CD4-positive, CD25-positive, alpha-beta regulatory T cell (primary cell): ENCODE measurements around the gene MYO18B. TPM values are rescaled to one million over a fixed set of nuclear protein-coding genes. Genes with fewer than 3 reads are reported as not detected.

Experiments used
- ATAC-seq, 2 donors: fragments of 150-1000 bp; cut with Tn5 transposase; one replicate each; pipeline ENCODE4 v1.10.0; 2021; ENCODE audit warnings: low read depth in 2 of 2, moderate number of reproducible peaks in 2 of 2, moderate library complexity in 1 of 2
- DNase-seq, 3 donors: peaks; one replicate each; pipeline versions ENCODE4 v3.0.0 to v3.0.0-alpha.2; 2012 to 2022; ENCODE audit warnings: mixed read lengths in 1 of 3
- H3K27ac ChIP-seq: one replicate; pipeline ENCODE4 v1.7.0; 2013; ENCODE audit warnings: mild to moderate bottlenecking, low read length; ENCODE audit not compliant: insufficient read depth, poor library complexity, severe bottlenecking
- H3K27me3 ChIP-seq: one replicate; pipeline ENCODE4 v1.7.0; 2013; ENCODE audit warnings: low read length; ENCODE audit not compliant: control insufficient read depth, insufficient read depth
- H3K36me3 ChIP-seq: one replicate; pipeline ENCODE4 v1.7.0; 2013; ENCODE audit warnings: mild to moderate bottlenecking, low read length, moderate library complexity; ENCODE audit not compliant: control insufficient read depth, insufficient read depth
- H3K4me1 ChIP-seq: 2 replicates; pipeline ENCODE4 v1.7.0; 2013; ENCODE audit warnings: mild to moderate bottlenecking, low read length; ENCODE audit not compliant: insufficient read depth, control insufficient read depth, poor library complexity, severe bottlenecking
- H3K4me3 ChIP-seq: one replicate; pipeline ENCODE4 v1.7.0; 2013; ENCODE audit warnings: low read depth, mild to moderate bottlenecking, low read length, moderate library complexity
- H3K9me3 ChIP-seq, 2 experiments: 1 replicate in 1 of 2; 2 replicates in 1 of 2; pipeline ENCODE4 v1.7.0; 2013; ENCODE audit warnings: low read length in 2 of 2, mild to moderate bottlenecking in 1 of 2, moderate library complexity in 1 of 2; ENCODE audit not compliant: control insufficient read depth in 2 of 2
- H3K27ac Mint-ChIP-seq, 3 donors: one replicate each; pipeline ENCODE4 v1.8.0; 2020 to 2022; ENCODE audit warnings: mild to moderate bottlenecking in 3 of 3, mixed read lengths in 3 of 3, moderate library complexity in 2 of 3
- H3K27me3 Mint-ChIP-seq: one replicate; pipeline ENCODE4 v1.8.0; 2022; ENCODE audit warnings: mild to moderate bottlenecking, mixed read lengths
- H3K36me3 Mint-ChIP-seq: one replicate; pipeline ENCODE4 v1.8.0; 2020; ENCODE audit warnings: mixed read lengths
- H3K4me1 Mint-ChIP-seq, 4 donors: one replicate each; pipeline ENCODE4 v1.8.0; 2020 to 2022; ENCODE audit warnings: mixed read lengths in 4 of 4, mild to moderate bottlenecking in 1 of 4
- H3K4me3 Mint-ChIP-seq, 4 donors: one replicate each; pipeline ENCODE4 v1.8.0; 2020 to 2022; ENCODE audit warnings: mild to moderate bottlenecking in 4 of 4, mixed read lengths in 4 of 4, moderate library complexity in 3 of 4
- H3K9me3 Mint-ChIP-seq, 7 donors: one replicate each; pipeline ENCODE4 v1.8.0; 2020 to 2022; ENCODE audit warnings: mixed read lengths in 7 of 7, mild to moderate bottlenecking in 3 of 7, moderate library complexity in 2 of 7
- polyA plus RNA-seq, 4 donors: library from polyadenylated mRNA; unstranded; fragments of 300-500 nt; fragmentation: Illumina TruSeq; gene quantifications; one replicate each; pipeline ENCODE4 v1.2.3, GENCODE V29; 2021
- total RNA-seq: library from RNA; stranded (reverse); gene quantifications from one replicate; pipeline ENCODE4 v1.2.3, GENCODE V29; 2022

MYO18B gene, protein sequence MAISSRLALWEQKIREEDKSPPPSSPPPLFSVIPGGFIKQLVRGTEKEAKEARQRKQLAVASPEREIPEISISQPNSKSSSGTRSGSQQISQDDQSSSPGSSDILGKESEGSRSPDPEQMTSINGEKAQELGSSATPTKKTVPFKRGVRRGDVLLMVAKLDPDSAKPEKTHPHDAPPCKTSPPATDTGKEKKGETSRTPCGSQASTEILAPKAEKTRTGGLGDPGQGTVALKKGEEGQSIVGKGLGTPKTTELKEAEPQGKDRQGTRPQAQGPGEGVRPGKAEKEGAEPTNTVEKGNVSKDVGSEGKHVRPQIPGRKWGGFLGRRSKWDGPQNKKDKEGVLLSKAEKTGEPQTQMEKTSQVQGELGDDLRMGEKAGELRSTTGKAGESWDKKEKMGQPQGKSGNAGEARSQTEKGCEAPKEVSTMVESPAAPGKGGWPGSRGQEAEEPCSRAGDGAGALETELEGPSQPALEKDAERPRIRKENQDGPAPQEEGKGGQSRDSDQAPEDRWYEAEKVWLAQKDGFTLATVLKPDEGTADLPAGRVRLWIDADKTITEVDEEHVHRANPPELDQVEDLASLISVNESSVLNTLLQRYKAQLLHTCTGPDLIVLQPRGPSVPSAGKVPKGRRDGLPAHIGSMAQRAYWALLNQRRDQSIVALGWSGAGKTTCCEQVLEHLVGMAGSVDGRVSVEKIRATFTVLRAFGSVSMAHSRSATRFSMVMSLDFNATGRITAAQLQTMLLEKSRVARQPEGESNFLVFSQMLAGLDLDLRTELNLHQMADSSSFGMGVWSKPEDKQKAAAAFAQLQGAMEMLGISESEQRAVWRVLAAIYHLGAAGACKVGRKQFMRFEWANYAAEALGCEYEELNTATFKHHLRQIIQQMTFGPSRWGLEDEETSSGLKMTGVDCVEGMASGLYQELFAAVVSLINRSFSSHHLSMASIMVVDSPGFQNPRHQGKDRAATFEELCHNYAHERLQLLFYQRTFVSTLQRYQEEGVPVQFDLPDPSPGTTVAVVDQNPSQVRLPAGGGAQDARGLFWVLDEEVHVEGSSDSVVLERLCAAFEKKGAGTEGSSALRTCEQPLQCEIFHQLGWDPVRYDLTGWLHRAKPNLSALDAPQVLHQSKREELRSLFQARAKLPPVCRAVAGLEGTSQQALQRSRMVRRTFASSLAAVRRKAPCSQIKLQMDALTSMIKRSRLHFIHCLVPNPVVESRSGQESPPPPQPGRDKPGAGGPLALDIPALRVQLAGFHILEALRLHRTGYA (N-terminal part only)
- 0.35 TPM for total RNA-seq
- polyA plus RNA-seq, result under 1 TPM in 1 of 4 donors, not detected in 3; 0.27 TPM

DNA sequence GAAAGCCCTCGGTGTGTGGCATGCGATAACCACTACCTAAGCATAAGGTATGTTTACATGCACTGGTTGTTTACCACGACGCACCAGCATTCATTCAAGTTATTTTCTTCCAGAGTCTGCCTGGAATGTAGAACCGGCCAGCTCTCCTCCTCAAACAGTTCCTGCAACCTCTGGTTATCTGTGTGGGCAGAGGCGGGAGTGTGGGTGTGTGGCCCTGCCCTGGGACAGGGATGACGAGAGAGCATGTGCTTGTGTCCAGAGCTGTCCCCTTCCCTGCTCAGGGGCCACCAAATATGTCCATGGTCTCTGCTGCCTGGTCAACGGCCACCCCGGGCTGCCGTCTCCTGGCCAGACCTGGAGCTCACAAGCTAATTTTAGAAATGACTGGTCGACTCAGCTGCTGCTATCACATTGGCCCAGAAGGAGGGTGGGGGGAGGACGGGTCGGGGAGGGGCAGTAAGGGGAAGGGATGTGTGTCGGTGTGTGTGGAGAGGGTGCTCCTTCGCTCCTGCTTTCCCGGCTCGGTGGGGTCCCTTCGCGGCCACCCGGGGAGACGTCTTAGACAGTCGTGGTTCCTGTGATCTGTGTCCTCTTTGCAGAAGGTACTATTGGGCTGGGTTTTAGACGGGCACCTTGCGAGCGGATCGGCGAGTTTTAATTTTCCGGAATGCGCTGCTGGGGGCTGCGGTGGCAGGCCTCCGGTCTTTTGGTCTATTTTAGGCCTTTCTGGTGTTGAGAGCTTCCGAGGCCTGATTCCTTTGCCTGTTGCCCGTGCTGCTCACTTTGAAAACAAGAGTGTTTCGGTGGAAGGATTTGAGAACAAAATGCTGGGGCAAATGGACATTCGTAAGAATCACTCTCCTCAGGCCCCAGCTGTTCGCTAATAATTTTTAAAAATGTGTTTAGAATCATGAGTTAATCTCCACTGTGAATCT lies at the start of gene MYO18B:
TSS of gene MYO18B (plus strand) at position 497 of the 935 bp plus-strand sequence. CDS start 18,905 bp downstream, outside the sequence.
- Mint-ChIP-seq H3K9me3 (no peaks in the 10 kb centered on the region), H3K4me3 (no peak within 1 kb of the TSS)
- no peak for ATAC-seq

DNA sequence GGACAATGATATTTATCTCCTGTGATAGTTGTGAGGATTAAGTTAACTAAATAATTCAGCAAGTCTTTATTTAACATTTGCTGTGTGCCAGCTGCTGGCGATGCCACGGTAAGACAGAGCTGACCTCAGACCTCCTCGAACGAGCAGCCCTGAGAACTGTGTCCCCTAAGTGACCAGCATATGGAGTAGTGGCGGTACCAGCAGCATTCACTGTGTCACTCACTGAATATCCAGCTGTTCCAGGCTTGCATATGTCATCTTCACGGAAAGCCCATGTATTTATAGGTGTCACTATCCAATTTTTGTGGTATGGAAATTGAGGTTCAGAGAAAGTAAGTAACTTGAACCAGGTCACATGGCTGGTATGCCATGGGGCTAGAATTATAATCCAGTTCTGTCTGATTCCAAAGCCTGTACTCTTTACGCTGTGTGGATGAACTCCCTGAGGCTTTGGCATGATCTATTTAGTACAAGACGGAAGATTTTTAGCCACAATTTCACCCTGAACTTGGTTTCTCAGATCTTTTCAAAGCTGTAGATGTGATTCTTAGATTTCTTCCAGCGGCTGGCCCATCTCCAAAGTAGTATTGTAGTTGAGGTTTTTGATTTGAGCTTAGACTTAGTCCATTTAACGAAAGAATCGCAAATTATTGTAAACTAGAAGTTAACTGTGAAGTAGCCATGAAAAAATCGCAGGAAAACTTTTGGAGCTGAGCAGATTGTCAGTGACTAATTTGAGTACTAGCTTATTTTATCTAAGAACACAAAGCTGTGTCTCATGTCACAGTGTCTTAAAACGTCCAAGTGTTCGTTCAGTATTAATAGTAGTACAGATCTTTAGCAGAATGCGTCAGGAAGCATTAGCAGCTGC lies 49.4 kb upstream of the MYO18B start:
- peak overlapping the region in 1 of 3 donors; percentile 67 for H3K27ac Mint-ChIP-seq
- no peak overlapping the region for H3K4me3 Mint-ChIP-seq
- H3K27me3 Mint-ChIP-seq, result no peaks in the 10 kb centered on the region
- ATAC-seq (no peak), DNase-seq (no peak)
- H3K9me3 ChIP-seq, result no peaks in the 10 kb centered on the region
- no peak overlapping the region for H3K27ac ChIP-seq
- peaks cover 2% of the 10 kb centered on the region for H3K36me3 ChIP-seq
- peaks cover 26% of the 10 kb centered on the region for H3K36me3 Mint-ChIP-seq
- H3K9me3 Mint-ChIP-seq, result no peaks in the 10 kb centered on the region
- no peaks in the 10 kb centered on the region for H3K4me1 Mint-ChIP-seq
- H3K4me3 ChIP-seq, result no peak overlapping the region
- no peaks in the 10 kb centered on the region for H3K4me1 ChIP-seq
- no peaks in the 10 kb centered on the region for H3K27me3 ChIP-seq

More for the DNA sequence above, at the start of gene MYO18B:
- Histone ChIP-seq H3K4me3 (no peak within 1 kb of the TSS), H3K27ac (no peak within 1 kb of the TSS), H3K27me3 (no peaks in the 10 kb centered on the region), H3K9me3 (no peaks in the 10 kb centered on the region), H3K36me3 (no peaks in the 10 kb centered on the region), H3K4me1 (no peaks in the 10 kb centered on the region)
- H3K4me1 Mint-ChIP-seq, result peaks cover 0 to 7% (median 5%) of the 10 kb centered on the region in 4 donors
- no peaks in the 10 kb centered on the region for H3K27me3 Mint-ChIP-seq
- no peak within 1 kb of the TSS for H3K27ac Mint-ChIP-seq
- DNase-seq, result no peak
- no peaks in the 10 kb centered on the region for H3K36me3 Mint-ChIP-seq

DNA sequence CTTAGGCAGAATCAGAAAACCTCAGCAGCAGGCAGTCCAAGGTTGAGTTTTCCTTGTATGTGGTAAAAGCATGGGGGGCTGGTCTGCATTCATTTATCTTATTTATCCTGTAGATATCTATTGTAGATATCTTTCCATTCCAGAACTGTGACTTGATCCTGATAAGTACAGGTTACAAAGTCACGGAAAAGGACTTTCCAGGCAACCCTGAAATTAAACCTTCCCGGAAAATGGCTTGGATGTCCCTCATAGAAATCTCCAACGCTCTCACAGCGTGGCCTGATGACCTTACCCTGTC lies 48.8 kb upstream of the MYO18B start:
- no peaks in the 10 kb centered on the region for H3K27me3 Mint-ChIP-seq
- no peak overlapping the region for H3K4me3 Mint-ChIP-seq
- H3K4me1 ChIP-seq, result no peaks in the 10 kb centered on the region
- no peak overlapping the region for H3K27ac Mint-ChIP-seq
- DNase-seq (no peak), ATAC-seq (no peak)
- no peak overlapping the region for H3K27ac ChIP-seq
- peaks cover 26% of the 10 kb centered on the region for H3K36me3 Mint-ChIP-seq
- H3K4me3 ChIP-seq, result no peak overlapping the region
- H3K9me3 Mint-ChIP-seq, result no peaks in the 10 kb centered on the region
- no peaks in the 10 kb centered on the region for H3K4me1 Mint-ChIP-seq
- H3K9me3 ChIP-seq, result no peaks in the 10 kb centered on the region
- H3K36me3 ChIP-seq, result peaks cover 2% of the 10 kb centered on the region
- H3K27me3 ChIP-seq, result no peaks in the 10 kb centered on the region

DNA sequence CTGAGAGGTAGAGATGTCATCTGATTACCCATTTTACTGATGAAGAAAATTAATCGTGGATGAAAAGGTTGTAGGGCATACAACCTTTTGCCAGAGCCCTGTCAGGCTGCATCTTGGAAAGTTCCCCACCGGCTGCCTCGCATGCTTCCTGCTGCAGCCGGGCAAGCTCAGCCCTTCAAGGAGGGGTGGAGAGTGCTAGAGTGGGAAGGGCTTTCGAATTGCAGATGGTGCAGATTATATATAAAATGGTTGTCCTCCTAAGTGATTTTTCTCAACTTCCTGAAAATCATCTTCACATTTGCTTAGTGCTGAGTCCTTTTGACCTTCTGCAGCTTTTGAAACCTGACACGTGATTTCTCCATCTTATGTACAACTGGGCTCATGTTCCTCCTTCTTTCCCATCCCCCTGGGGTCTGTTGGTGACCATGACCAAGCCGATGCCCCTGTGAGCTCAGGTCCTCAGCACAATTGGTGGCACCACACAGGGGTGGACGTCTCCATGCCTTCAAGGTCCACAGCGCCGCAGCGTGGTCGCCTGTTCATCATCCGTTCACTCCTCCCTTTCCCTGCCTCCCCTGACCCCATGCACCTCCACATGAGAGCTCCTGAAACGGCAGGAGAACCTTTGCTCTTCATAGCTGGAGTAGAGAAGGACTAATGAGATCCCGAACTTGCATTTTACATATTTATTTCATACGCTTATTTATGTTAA lies 47.6 kb upstream of the MYO18B start:
- no peaks in the 10 kb centered on the region for H3K4me1 ChIP-seq
- H3K4me1 Mint-ChIP-seq, result no peaks in the 10 kb centered on the region
- no peaks in the 10 kb centered on the region for H3K9me3 Mint-ChIP-seq
- no peaks in the 10 kb centered on the region for H3K27me3 Mint-ChIP-seq
- H3K27ac ChIP-seq, result no peak overlapping the region
- no peaks in the 10 kb centered on the region for H3K27me3 ChIP-seq
- H3K36me3 Mint-ChIP-seq, result peaks cover 26% of the 10 kb centered on the region
- H3K9me3 ChIP-seq, result no peaks in the 10 kb centered on the region
- ATAC-seq (no peak), DNase-seq (no peak)
- H3K4me3 Mint-ChIP-seq, result no peak overlapping the region
- peak overlapping the region in 1 of 3 donors; percentile 78 for H3K27ac Mint-ChIP-seq
- no peak overlapping the region for H3K4me3 ChIP-seq
- H3K36me3 ChIP-seq, result no peaks in the 10 kb centered on the region

DNA sequence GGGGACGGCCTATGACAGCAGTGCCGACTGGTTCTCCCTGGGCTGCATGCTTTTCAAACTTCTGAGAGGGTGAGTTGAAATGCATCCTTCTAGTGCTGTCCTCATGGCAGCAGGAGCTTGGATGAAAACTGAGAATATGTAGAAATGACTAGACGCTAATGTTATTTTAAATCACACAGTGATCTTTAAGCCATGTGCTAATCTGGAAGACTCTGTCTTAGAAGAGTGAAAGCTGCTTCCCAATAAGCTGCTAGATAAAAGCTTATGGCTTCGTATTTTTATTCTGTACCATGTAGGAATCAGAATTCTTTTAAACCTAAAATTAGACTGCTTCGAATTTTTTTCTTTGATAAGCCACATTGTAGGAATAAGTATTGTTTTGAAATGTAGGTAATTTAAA lies 46.8 kb upstream of the MYO18B start:
- Mint-ChIP-seq H3K9me3 (no peaks in the 10 kb centered on the region), H3K4me3 (no peak overlapping the region), H3K27me3 (no peaks in the 10 kb centered on the region), H3K27ac (no peak overlapping the region), H3K4me1 (no peaks in the 10 kb centered on the region), H3K36me3 (peaks cover 23% of the 10 kb centered on the region)
- no peak overlapping the region for H3K27ac ChIP-seq
- DNase-seq (no peak), ATAC-seq (no peak)
- H3K9me3 ChIP-seq, result no peaks in the 10 kb centered on the region
- H3K36me3 ChIP-seq, result no peaks in the 10 kb centered on the region
- no peaks in the 10 kb centered on the region for H3K27me3 ChIP-seq
- H3K4me1 ChIP-seq, result no peaks in the 10 kb centered on the region
- no peak overlapping the region for H3K4me3 ChIP-seq

DNA sequence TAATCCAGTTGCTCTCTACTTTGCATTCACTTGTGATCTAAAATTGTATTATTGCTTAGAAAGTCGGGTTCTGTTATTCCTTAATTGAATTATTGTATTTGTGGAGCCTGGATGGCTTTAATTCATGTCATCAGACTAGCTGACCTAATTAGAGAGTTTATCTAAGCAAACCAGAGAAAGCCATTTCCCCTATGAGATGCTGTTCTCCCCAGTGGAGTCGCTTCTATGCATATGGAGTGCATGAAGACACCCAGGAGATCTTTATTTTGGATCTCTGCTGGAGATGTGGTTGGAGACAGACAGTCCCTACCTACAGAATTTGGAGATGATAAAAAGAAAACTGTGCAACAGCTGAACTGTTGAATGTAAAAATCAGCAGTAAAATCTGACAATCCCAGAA lies 45.2 kb upstream of the MYO18B start:
- Mint-ChIP-seq H3K36me3 (peaks cover 17% of the 10 kb centered on the region), H3K4me1 (peaks cover 0 to under 1% (median 0%) of the 10 kb centered on the region in 4 donors), H3K27me3 (no peaks in the 10 kb centered on the region), H3K27ac (no peak overlapping the region), H3K4me3 (no peak overlapping the region), H3K9me3 (no peaks in the 10 kb centered on the region)
- no peak overlapping the region for H3K27ac ChIP-seq
- no peaks in the 10 kb centered on the region for H3K36me3 ChIP-seq
- ATAC-seq (no peak), DNase-seq (no peak)
- no peaks in the 10 kb centered on the region for H3K9me3 ChIP-seq
- no peaks in the 10 kb centered on the region for H3K4me1 ChIP-seq
- H3K27me3 ChIP-seq, result no peaks in the 10 kb centered on the region
- no peak overlapping the region for H3K4me3 ChIP-seq
